BLaER1 (cell line): ENCODE data around the gene B4GALT6.
"Not testable (repeated sequence)": the region's sequence is repeated elsewhere in the genome, so short reads cannot be mapped to it uniquely, and the experiment has no call there.

Experiments
- H3K27ac ChIP-seq: shearing (Covaris generic); formaldehyde crosslinking; 2 replicates; pipeline ENCODE4 v1.8.1; 2022
- H3K27me3 ChIP-seq: shearing (Covaris generic); formaldehyde crosslinking; 2 replicates; pipeline ENCODE4 v1.8.1; 2022
- H3K36me3 ChIP-seq: shearing (Covaris generic); formaldehyde crosslinking; 2 replicates; pipeline ENCODE4 v1.8.1; 2022
- H3K4me1 ChIP-seq: shearing (Covaris generic); formaldehyde crosslinking; 2 replicates; pipeline ENCODE4 v1.8.1; 2022
- H3K4me2 ChIP-seq: shearing (Covaris generic); formaldehyde crosslinking; 2 replicates; pipeline ENCODE4 v1.8.1; 2022
- H3K4me3 ChIP-seq: shearing (Covaris generic); formaldehyde crosslinking; 2 replicates; pipeline ENCODE4 v1.8.1; 2022
- H3K9ac ChIP-seq: shearing (Covaris generic); formaldehyde crosslinking; 2 replicates; pipeline ENCODE4 v1.8.1; 2022
- H3K9me3 ChIP-seq: shearing (Covaris generic); formaldehyde crosslinking; 2 replicates; pipeline ENCODE4 v1.8.1; 2022
- H4K20me1 ChIP-seq: shearing (Covaris generic); formaldehyde crosslinking; 2 replicates; pipeline ENCODE4 v1.8.1; 2022
- Cebpa-rat ChIP-seq: shearing (Covaris generic); IDR thresholded peaks from 2 replicates; pipeline ENCODE4 v1.8.1; 2022

B4GALT6 gene, protein sequence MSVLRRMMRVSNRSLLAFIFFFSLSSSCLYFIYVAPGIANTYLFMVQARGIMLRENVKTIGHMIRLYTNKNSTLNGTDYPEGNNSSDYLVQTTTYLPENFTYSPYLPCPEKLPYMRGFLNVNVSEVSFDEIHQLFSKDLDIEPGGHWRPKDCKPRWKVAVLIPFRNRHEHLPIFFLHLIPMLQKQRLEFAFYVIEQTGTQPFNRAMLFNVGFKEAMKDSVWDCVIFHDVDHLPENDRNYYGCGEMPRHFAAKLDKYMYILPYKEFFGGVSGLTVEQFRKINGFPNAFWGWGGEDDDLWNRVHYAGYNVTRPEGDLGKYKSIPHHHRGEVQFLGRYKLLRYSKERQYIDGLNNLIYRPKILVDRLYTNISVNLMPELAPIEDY

DNA sequence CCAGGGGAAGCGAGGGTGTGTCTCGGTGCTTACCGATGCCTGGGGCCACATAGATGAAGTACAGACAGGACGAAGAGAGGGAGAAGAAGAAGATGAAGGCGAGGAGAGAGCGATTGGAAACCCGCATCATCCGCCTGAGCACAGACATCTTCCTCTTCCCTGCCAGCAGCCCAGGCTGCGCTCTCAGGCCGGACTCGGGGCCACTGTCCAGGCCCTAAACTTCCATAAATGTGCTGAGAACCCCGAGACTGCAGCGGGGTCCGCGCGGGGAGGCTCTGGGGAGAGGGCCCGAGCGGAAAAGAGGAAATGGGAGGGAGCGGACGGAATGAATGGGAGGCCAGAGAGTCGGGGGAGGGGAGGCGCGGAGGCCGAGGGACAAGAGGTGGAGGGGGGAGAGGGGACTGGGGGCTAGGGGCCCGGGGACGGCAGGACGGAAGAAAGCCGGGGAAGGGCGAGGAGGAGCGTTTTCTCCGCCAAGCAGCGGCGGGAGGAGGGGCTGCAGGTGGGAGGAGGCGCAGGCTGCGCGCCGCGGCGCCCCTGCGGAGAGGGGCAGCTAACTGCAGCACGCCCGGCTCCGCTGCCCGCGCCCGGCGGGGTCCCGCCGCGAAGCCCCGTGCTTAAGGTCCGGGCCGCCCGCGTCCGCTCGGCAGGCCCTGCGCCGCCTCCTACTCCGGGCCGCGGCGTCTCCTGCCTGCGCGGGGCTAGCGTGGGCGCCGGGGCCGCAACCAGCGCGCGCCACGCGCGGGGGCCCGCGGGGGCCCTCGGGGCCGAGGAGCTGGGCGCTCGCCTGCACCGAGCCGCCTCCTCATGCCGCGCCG, at the start of gene B4GALT6:
B4GALT6 (minus strand) TSS at position 303 of the 818 bp plus-strand sequence; CDS start at position 148, 155 bp downstream.
- Histone ChIP-seq H3K4me3 (peak within 1 kb of the TSS; percentile 85), H3K27ac (peak within 1 kb of the TSS; percentile 86), H3K4me1 (peaks cover 22% of the 10 kb centered on the region), H4K20me1 (peaks cover 10% of the 10 kb centered on the region; the same call in 1 of the 2 replicates), H3K27me3 (no peaks in the 10 kb centered on the region; the same call in 1 of the 2 replicates), H3K36me3 (no peaks in the 10 kb centered on the region), H3K9ac (peak within 1 kb of the TSS; percentile 85), H3K4me2 (peak within 1 kb of the TSS; percentile 83), H3K9me3 (no peaks in the 10 kb centered on the region)
- no peak for TF ChIP-seq Cebpa-rat

DNA sequence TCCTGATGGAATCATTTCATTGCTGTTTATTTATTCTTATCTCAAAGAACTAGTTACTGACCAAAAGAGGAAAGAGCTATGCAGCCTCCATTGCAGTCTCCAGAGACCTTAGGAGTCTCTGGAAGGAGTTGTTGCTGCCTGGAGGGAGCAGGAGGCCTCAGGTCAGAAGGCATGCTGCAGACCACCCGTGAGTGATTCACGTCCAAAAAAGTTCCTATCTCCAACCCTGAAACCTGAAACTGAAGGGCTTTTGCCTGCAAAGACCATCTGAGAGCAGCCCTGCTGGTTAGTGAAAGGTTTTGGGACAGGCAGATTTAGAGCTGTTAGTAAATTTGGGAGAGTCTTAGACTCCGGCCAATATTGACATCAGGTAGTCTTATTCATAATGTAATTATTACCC, 47.2 kb upstream of the B4GALT6 start:
- H3K9me3 ChIP-seq, result no peaks in the 10 kb centered on the region
- no peak overlapping the region for H3K27ac ChIP-seq
- no peaks in the 10 kb centered on the region for H3K4me1 ChIP-seq
- H3K4me3 ChIP-seq, result no peak overlapping the region
- no peak overlapping the region for H3K4me2 ChIP-seq
- no peaks in the 10 kb centered on the region for H4K20me1 ChIP-seq
- H3K27me3 ChIP-seq, result no peaks in the 10 kb centered on the region
- no peak overlapping the region for H3K9ac ChIP-seq
- no peaks in the 10 kb centered on the region for H3K36me3 ChIP-seq
- TF ChIP-seq Cebpa-rat, result no peak

DNA sequence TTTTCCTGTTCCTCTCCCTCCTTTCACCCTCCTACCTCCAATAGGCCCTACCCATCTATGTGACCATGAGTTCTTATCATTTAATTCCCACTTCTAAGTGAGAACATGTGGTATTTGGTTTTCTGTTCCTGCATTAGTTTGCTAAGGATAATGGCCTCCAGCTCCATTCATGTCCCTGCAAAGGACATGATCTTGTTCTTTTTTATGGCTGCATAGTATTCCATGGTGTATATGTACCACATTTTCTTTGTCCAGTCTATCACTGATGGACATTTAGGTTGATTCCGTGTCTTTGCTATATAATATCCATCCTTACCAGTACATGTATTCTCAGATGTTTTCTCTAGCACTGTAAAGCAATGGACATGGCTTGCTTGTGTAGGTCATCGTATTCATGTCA, 44.8 kb upstream of the B4GALT6 start:
- H3K4me3 ChIP-seq, H3K9ac ChIP-seq, H3K9me3 ChIP-seq, H4K20me1 ChIP-seq, H3K27ac ChIP-seq, H3K4me1 ChIP-seq, H3K36me3 ChIP-seq, H3K4me2 ChIP-seq: not testable (repeated sequence)
- peaks cover 14% of the 10 kb centered on the region for H3K27me3 ChIP-seq

DNA sequence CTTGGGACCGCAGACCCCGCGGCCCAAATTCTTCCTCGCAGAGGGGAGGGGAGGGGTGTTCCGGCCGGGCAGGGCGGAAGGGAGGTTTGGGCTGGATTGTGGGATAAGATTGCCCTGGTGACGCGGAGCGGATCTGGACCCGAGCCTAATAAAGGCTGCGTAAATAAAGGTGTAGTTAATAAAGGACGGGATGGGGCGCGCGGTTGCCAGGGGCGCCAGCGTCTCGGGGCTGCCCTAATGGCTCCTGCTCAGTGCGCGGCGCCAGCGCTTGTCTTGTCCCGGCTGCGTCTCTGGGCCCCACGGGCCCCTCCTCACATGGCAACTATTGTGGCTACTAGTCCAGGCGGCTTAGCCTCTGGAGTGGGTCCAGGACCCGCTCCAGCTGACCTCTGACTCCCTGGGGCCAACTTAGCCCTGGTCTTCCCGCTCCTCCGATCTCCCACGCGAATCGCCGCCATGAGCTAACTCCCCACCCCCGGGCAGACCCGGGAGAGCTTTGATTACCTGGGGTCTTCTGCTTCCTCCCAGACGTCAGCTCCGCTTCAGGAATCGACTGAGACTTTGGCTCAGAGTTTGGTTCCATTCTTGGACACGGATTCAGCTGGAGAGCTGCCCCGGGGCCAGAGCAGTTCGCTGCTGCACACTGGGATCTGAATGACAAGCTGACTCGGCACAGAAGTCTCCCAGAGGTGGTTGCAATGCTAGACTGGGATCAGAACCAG, 39.8 kb upstream of the B4GALT6 start:
- Histone ChIP-seq H3K4me3 (no peak overlapping the region), H3K27me3 (peaks cover 25% of the 10 kb centered on the region), H3K4me2 (no peak overlapping the region), H3K9ac (no peak overlapping the region), H4K20me1 (no peaks in the 10 kb centered on the region), H3K9me3 (peaks cover 6% of the 10 kb centered on the region), H3K4me1 (no peaks in the 10 kb centered on the region), H3K27ac (no peak overlapping the region), H3K36me3 (no peaks in the 10 kb centered on the region)
- no peak for TF ChIP-seq Cebpa-rat

DNA sequence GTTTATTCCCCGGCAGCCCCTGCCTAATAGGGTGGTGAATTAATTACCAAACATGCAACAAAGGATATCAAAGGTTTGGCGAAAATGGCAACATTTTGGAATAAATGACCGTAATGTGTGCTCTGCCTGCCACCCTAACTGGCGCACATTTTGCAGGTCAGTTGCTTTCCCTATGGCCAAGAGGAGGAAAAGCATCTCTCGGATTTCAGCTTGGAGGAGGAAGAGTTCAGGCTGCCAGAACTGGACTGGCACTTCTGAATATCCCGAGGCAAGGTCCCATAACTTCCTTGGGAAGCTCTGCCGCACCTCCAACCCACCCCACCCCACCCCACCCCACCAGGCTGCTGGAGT, 39.2 kb upstream of the B4GALT6 start:
- peaks cover 11% of the 10 kb centered on the region for H3K9me3 ChIP-seq
- H3K27ac ChIP-seq, result no peak overlapping the region
- no peak overlapping the region for H3K4me2 ChIP-seq
- peaks cover 25% of the 10 kb centered on the region for H3K27me3 ChIP-seq
- H3K4me1 ChIP-seq, result peaks cover under 1% of the 10 kb centered on the region; the same call in 1 of the 2 replicates
- H3K4me3 ChIP-seq, result no peak overlapping the region
- H3K9ac ChIP-seq, result no peak overlapping the region
- no peak for TF ChIP-seq Cebpa-rat
- no peaks in the 10 kb centered on the region for H3K36me3 ChIP-seq
- no peaks in the 10 kb centered on the region for H4K20me1 ChIP-seq

DNA sequence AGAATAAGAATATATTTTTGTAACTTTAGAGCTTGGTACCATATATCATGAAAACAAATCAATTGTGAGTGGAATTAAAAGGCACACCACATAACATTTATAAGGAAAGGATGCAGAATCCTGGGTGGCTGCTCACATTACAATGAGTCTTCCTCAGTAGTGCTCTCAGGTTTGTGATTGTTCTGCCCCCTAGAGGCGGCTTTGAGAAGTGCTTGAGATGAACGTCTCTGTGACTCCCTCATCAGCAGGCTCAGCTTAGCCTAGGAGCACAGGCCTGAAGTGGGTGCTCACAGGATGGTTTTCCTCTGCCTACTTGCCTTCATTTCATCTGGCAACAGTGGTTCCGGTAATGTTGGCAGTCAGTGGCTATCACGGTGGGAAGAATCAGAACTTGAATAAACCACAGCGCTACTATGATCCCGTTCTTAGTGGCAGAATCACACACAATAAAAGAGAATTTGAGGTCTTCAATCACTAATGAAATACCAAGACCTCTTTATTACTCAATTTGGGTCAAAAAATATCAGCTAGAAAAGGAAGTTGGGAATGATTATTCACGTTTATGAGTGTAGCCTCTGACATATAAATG, 38.1 kb upstream of the B4GALT6 start:
- Histone ChIP-seq H3K4me3 (no peak overlapping the region), H3K4me1 (peaks cover 12% of the 10 kb centered on the region), H3K27ac (no peak overlapping the region), H3K9ac (no peak overlapping the region), H3K36me3 (no peaks in the 10 kb centered on the region), H3K4me2 (no peak overlapping the region), H4K20me1 (no peaks in the 10 kb centered on the region), H3K27me3 (peaks cover 25% of the 10 kb centered on the region), H3K9me3 (peaks cover 14% of the 10 kb centered on the region)
- TF ChIP-seq Cebpa-rat, result no peak

DNA sequence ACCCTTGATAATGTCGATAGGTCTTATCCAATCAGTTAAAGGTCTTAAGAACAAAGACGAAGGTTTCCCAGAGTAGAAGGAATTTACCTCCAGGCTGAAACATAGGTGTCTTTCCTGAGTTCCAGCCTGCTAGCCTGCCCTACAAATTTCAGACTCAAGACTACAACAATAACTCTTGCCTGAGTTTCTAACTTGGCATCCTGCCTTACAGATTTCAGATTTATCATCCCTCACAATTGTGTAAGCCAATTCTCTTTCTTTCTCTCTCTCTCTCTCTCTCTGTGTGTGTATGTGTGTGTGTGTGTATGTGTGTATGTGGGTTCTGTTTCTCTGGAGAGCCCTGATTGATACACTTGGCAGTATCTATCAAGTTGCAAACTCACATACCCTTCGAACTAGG, 37.2 kb upstream of the B4GALT6 start:
- H3K36me3 ChIP-seq, result no peaks in the 10 kb centered on the region
- H3K27me3 ChIP-seq, result peaks cover 25% of the 10 kb centered on the region
- no peak overlapping the region for H3K9ac ChIP-seq
- H3K27ac ChIP-seq, result no peak overlapping the region
- no peak for TF ChIP-seq Cebpa-rat
- no peak overlapping the region for H3K4me3 ChIP-seq
- H3K4me1 ChIP-seq, result peaks cover 13% of the 10 kb centered on the region
- peaks cover 14% of the 10 kb centered on the region for H3K9me3 ChIP-seq
- no peaks in the 10 kb centered on the region for H4K20me1 ChIP-seq
- no peak overlapping the region for H3K4me2 ChIP-seq

DNA sequence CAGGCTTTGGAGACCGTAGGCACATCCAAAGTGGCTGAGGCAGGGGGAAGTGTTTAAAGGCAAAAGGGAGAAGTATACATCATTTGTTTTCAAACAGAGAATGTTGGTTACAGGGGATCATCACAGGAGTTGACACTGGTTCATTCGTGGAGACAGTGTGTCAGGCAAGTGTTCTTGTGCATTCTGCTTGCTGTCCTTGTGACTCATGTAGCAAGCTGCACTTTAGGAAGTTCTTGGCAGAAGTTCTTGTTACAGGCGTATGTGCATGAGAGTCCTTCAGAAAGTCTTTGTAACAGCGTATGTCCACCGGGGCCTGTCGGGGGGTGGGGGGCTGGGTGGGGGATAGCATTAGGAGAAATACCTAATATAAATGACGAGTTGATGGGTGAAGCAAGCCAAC, 36.5 kb upstream of the B4GALT6 start:
- Histone ChIP-seq H3K36me3 (no peaks in the 10 kb centered on the region), H3K27me3 (peaks cover 25% of the 10 kb centered on the region), H3K9me3 (peaks cover 14% of the 10 kb centered on the region), H3K9ac (no peak overlapping the region), H4K20me1 (no peaks in the 10 kb centered on the region), H3K4me2 (no peak overlapping the region), H3K4me3 (no peak overlapping the region), H3K4me1 (peaks cover 13% of the 10 kb centered on the region), H3K27ac (no peak overlapping the region)
- no peak for TF ChIP-seq Cebpa-rat

DNA sequence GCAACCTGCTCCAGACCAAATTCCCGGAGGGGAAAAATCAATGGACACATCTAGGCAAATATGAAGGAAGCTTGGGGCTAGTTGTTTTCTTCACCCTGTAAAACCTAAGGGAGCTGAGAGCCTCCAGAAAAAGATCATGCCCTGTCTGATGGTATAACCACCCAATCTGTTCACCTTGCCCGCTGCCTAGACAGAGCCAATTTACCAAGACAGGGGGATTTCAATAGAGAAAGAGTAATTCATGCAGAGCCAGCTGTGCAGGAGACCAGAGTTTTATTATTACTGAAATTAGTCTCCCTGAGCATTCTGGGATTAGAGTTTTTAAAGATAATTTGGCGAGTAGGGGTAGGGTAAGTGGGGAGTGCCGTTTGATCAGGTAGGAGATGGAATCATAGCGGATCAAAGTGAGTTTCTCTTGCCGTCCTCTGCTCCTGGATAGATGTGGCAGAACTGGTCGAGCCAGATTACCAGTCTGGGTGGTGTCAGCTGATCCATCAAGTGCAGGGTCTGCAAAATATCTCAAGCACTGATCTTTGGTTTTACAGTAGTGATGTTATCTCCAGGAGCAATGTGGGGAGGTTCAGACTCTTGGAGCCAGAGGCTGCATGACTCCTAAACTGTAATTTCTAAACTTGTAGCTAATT, 35.1 kb upstream of the B4GALT6 start:
- no peak overlapping the region for H3K4me2 ChIP-seq
- H3K27me3 ChIP-seq, result peaks cover 15% of the 10 kb centered on the region
- H3K4me1 ChIP-seq, result peaks cover 14% of the 10 kb centered on the region
- H3K36me3 ChIP-seq, result no peaks in the 10 kb centered on the region
- no peak for TF ChIP-seq Cebpa-rat
- H4K20me1 ChIP-seq, result no peaks in the 10 kb centered on the region
- H3K9ac ChIP-seq, result no peak overlapping the region
- peaks cover 14% of the 10 kb centered on the region for H3K9me3 ChIP-seq
- no peak overlapping the region for H3K27ac ChIP-seq
- no peak overlapping the region for H3K4me3 ChIP-seq
